ENCODE data around the gene CATSPER3.

The CATSPER3 gene

DNA sequence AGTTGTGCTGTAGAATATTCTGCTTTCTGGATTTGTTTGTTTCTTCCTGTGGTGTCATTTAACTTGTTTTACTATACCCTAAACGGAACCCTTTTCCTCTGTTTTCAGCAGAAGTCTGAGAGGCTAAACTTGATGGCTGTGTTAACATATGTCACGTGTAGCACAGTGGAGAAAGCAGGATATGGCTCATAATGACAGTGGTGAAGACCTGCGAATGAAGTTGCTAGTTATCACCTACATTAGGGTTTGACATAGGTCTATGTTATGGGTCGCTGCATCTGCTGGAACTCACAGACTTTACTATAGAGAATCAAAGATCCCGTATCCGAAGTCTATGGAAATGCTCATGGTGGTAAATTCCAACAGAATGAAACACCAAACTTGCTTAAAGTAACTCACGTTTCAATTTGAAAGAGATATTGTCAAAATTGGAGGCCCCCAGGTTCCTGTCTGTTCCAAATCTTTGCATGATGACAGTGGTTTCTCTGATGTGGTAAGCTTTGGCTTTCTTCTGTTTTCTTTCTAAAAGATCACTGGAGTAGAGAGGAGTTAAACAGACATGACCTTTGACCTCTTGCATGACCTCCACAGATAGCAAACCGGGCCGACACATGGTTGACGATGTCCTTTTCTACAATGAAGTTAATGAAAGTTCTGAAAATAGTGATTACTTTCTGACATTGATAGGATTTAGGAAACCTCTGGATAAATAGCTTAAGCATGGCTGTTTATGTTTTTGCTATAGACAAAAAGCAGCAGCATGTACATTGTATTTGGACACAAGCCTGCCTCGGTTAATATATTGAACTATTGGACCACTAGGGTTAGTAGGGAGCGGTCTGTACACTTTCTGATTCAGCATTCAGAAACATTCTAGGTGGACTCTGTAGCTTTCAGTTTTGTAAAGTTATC, 3.1 kb upstream of the CATSPER3 start:
- Histone ChIP-seq H3K36me3 (no peaks in the 10 kb centered on the region), H3K9me3 (no peaks in the 10 kb centered on the region), H3K4me3 (ENCODE audit: low read depth, low read length) (no peak overlapping the region), H3K27me3 (no peaks in the 10 kb centered on the region), H3K4me1 (peaks cover 8% of the 10 kb centered on the region; the same call in 1 of the 2 replicates)
- TF ChIP-seq, protein P1, sequence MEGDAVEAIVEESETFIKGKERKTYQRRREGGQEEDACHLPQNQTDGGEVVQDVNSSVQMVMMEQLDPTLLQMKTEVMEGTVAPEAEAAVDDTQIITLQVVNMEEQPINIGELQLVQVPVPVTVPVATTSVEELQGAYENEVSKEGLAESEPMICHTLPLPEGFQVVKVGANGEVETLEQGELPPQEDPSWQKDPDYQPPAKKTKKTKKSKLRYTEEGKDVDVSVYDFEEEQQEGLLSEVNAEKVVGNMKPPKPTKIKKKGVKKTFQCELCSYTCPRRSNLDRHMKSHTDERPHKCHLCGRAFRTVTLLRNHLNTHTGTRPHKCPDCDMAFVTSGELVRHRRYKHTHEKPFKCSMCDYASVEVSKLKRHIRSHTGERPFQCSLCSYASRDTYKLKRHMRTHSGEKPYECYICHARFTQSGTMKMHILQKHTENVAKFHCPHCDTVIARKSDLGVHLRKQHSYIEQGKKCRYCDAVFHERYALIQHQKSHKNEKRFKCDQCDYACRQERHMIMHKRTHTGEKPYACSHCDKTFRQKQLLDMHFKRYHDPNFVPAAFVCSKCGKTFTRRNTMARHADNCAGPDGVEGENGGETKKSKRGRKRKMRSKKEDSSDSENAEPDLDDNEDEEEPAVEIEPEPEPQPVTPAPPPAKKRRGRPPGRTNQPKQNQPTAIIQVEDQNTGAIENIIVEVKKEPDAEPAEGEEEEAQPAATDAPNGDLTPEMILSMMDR (IDR thresholded peaks at IDR 0.05; ENCODE audit: low read depth, low read length): no peak
- no peak for DNase-seq

DNA sequence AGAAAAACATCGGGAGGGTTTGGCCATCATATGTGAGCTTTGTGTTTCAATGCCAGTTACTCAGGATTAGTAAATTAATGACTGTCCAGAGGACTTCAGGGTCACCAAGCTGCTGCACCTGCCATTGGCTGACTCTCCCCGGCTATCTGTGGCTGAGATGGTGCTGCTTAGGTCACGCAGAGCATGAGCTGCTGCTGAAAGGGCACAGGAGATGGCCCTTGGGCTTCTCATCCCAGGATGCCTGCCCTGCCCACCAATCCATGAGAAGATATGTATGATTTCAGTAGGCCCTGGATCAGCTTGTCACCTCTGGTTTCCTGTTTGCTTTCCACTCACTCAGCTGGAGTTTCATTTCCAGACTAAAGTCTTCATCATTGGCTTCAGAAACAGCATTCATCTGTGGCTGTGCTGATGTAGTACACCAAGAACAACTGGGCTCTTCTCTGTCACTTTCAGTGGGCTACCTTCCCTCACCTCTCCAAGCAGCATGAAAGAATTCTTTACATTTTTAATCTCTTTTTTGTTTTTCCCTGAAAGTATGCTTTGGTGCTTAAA, 2.4 kb upstream of the CATSPER3 start:
- no peaks in the 10 kb centered on the region for H3K27me3 ChIP-seq
- no peaks in the 10 kb centered on the region for H3K9me3 ChIP-seq
- DNase-seq: no peak
- no peaks in the 10 kb centered on the region for H3K36me3 ChIP-seq
- no peak overlapping the region for H3K4me3 ChIP-seq (ENCODE audit: low read depth, low read length)
- peaks cover 10% of the 10 kb centered on the region; the same call in 1 of the 2 replicates for H3K4me1 ChIP-seq
- TF ChIP-seq, protein P1 (IDR thresholded peaks at IDR 0.05; ENCODE audit: low read depth, low read length): no peak

DNA sequence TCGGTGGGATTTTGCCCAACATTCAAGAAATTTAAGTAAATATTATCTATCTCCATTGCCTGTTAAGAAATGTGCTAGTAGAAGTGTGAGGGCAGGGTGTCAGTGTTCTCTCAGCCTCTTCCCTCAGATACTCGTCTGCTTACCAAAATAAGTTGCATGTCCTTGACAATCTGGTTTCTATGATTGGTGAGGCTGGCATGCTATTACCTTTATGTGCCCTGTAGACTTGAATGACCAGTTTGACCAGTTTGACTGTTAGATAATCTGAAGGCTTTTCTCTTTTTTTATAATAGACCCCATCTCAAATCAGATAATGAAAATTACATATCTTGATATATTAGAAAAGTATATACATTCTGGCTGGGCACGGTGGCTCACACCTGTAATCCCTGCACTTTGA, 348 bp downstream of the CATSPER3 start:
- TF ChIP-seq, protein P1 (IDR thresholded peaks at IDR 0.05; ENCODE audit: low read depth, low read length): no peak
- Histone ChIP-seq H3K4me1 (peaks cover 10% of the 10 kb centered on the region; the same call in 1 of the 2 replicates), H3K36me3 (no peaks in the 10 kb centered on the region), H3K9me3 (no peaks in the 10 kb centered on the region), H3K4me3 (ENCODE audit: low read depth, low read length) (no peak overlapping the region), H3K27me3 (no peaks in the 10 kb centered on the region)
- no peak for DNase-seq

DNA sequence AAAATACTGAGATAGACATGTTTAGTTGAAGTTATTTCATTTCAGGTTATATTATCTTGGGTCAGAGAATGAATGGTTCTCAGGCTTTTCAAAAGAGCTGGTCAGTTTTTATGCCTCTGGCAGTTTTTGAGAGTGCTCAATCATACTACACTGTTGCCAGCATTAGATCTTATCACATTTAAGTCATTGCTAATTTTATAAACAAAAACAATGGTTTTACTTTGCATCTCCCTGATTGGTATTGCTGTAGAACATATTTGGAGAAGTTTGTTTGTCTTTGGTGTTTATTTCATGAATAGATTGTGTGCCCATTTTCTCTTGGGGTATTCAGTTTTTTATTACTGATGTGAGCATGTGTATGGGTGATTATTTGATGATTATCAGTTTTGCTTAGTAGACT, 1.5 kb downstream of the CATSPER3 start:
- TF ChIP-seq, protein P1 (IDR thresholded peaks at IDR 0.05; ENCODE audit: low read depth, low read length): no peak
- H3K9me3 ChIP-seq: no peaks in the 10 kb centered on the region
- DNase-seq: no peak
- no peak overlapping the region for H3K4me3 ChIP-seq (ENCODE audit: low read depth, low read length)
- no peaks in the 10 kb centered on the region for H3K27me3 ChIP-seq
- H3K36me3 ChIP-seq: no peaks in the 10 kb centered on the region
- peaks cover 10% of the 10 kb centered on the region; the same call in 1 of the 2 replicates for H3K4me1 ChIP-seq

DNA sequence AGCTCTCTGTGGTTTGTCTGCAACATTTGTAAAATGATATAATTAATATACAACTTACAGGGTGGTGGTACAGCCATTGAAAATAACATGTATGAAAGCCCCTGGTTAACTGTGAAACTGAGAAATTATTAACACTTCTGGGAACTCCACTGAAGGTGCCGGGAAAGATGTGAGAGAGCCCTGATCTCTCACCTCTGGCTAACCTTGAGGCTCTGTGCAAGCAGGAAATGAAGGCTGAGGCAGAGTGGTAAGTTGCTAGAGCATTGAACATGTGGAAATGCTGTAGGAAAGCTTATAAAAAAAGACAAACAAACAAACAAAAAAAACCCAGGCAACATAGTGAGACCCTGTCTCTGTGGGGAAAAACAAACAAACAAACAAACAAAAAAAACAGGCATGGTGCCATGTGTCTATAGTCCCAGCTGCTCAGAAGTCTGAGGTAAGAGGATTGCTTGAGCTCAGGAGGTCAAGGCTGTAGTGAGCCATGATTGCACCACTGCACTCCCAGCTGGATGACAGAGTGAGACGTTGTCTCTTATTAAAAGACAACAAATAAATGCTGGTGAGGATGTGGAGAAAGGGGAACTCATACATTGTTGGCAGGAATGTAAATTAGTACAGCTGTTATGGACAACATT, 7.5 kb downstream of the CATSPER3 start:
- Histone ChIP-seq H3K36me3 (no peaks in the 10 kb centered on the region), H3K27me3 (no peaks in the 10 kb centered on the region), H3K4me3 (ENCODE audit: low read depth, low read length) (no peak overlapping the region), H3K4me1 (no peaks in the 10 kb centered on the region), H3K9me3 (no peaks in the 10 kb centered on the region)
- no peak for DNase-seq
- TF ChIP-seq, protein P1 (IDR thresholded peaks at IDR 0.05; ENCODE audit: low read depth, low read length): no peak
